SIG-M5 (cell line): ENCODE data around the gene GRIK3.

Experiments used
- DNase-seq: peaks from one replicate; lab custom pipeline; 2025; lab: John Stamatoyannopoulos, UW

The GRIK3 gene

GRCh38 chr1:36822648-36823047 lies 211.7 kb downstream of the GRIK3 start:
- no peak for DNase-seq

- no peak for DNase-seq
Observed at GRCh38 chr1:36821386-36821785, 212.9 kb downstream of the GRIK3 start.

GRCh38 chr1:36818771-36819170 lies 215.5 kb downstream of the GRIK3 start:
- DNase-seq = no peak

- DNase-seq = no peak
Observed at GRCh38 chr1:36816348-36816747, 218.0 kb downstream of the GRIK3 start.

- no peak for DNase-seq
Observed at GRCh38 chr1:36814774-36815173, 219.5 kb downstream of the GRIK3 start.

- no peak for DNase-seq
Observed at GRCh38 chr1:36814083-36814482, 220.2 kb downstream of the GRIK3 start.

- DNase-seq = no peak
Observed at GRCh38 chr1:36807262-36807661, 227.1 kb downstream of the GRIK3 start.

GRCh38 chr1:36805979-36806640 lies 228.2 kb downstream of the GRIK3 start:
- no peak for DNase-seq

GRCh38 chr1:36804669-36805314 lies 229.5 kb downstream of the GRIK3 start:
- no peak for DNase-seq

GRCh38 chr1:36803868-36804570 lies 230.3 kb downstream of the GRIK3 start:
- DNase-seq = no peak

- DNase-seq = no peak
Observed at GRCh38 chr1:36802018-36802417, 232.3 kb downstream of the GRIK3 start.

- no peak for DNase-seq
Observed at GRCh38 chr1:36797761-36798160, 236.6 kb downstream of the GRIK3 start.

- no peak for DNase-seq
Observed at GRCh38 chr1:36796733-36797132, 237.6 kb downstream of the GRIK3 start.

GRCh38 chr1:36796106-36796590 lies 238.2 kb downstream of the GRIK3 start:
- no peak for DNase-seq

- DNase-seq = no peak
Observed at GRCh38 chr1:36794460-36794859, 239.9 kb downstream of the GRIK3 start.

- DNase-seq = no peak
Observed at GRCh38 chr1:36793452-36793851, 240.9 kb downstream of the GRIK3 start.

- no peak for DNase-seq
Observed at GRCh38 chr1:36792292-36792691, 242.0 kb downstream of the GRIK3 start.

GRCh38 chr1:36790191-36790590 lies 244.1 kb downstream of the GRIK3 start:
- DNase-seq = no peak

GRCh38 chr1:36789535-36789934 lies 244.8 kb downstream of the GRIK3 start:
- DNase-seq = no peak

- no peak for DNase-seq
Observed at GRCh38 chr1:36787312-36787913, 246.9 kb downstream of the GRIK3 start.

- DNase-seq = no peak
Observed at GRCh38 chr1:36786425-36786824, 247.9 kb downstream of the GRIK3 start.

- no peak for DNase-seq
Observed at GRCh38 chr1:36784147-36784859, 250.0 kb downstream of the GRIK3 start.
